SK-N-SH (cell line): ENCODE results near the gene DPP4. TPM values are rescaled to one million over a fixed set of nuclear protein-coding genes. Genes with fewer than 3 reads are reported as not detected.

Source experiments
- CTCF ChIA-PET: fragments of 300-600, 350-600 bp; formaldehyde crosslinking; extraction: SDS; loops from one replicate; lab custom pipeline; 2021; lab: Yijun Ruan, JAX
- POLR2A ChIA-PET: fragments of 350-600 bp; sonication (Branson Sonifier 250); formaldehyde crosslinking; extraction: SDS; loops from one replicate; lab custom pipeline; 2020; ENCODE audit warnings: antibody characterized with exemption, inconsistent platforms; lab: Yijun Ruan, JAX
- DNase-seq: peaks from one replicate; pipeline ENCODE4 v3.0.0; 2012
- H2AFZ ChIP-seq: fragments of 200-600 bp; sonication (generic); 2 replicates; pipeline ENCODE4 v1.8.1; 2016; ENCODE audit warnings: antibody characterized with exemption, mild to moderate bottlenecking, low read depth
- H3F3A ChIP-seq: fragments of 200-600 bp; sonication (generic); replicated peaks from 2 replicates; pipeline ENCODE3; 2016; ENCODE audit warnings: antibody characterized with exemption, mild to moderate bottlenecking; ENCODE audit not compliant: insufficient read depth
- H3K27ac ChIP-seq, 2 experiments: fragments of 200-500 bp in 1 of 2; fragments of 200-600 bp in 1 of 2; sonication (Bioruptor generic) in 1 of 2; sonication (generic), shearing (Covaris generic) in 1 of 2; 2 replicates each; pipeline versions ENCODE4 v1.5.1 to v1.6.1; 2014 to 2016; ENCODE audit warnings: low read depth in 2 of 2, inconsistent platforms in 1 of 2, low read length in 1 of 2, mild to moderate bottlenecking in 1 of 2, mixed read lengths in 1 of 2
- H3K27me3 ChIP-seq: fragments of 200-600 bp; sonication (generic), shearing (Covaris generic); 2 replicates; pipeline ENCODE4 v1.6.1; 2016; ENCODE audit warnings: mixed run types; ENCODE audit not compliant: insufficient read depth
- H3K36me3 ChIP-seq, 2 experiments: fragments of 200-500 bp in 1 of 2; fragments of 200-600 bp in 1 of 2; sonication (Bioruptor generic) in 1 of 2; sonication (generic) in 1 of 2; replicated peaks in 1 of 2; 2 replicates each; pipeline versions ENCODE3 to v1.5.1; 2014 to 2016; ENCODE audit warnings: low read length in 1 of 2, mild to moderate bottlenecking in 1 of 2; ENCODE audit not compliant: insufficient read depth in 2 of 2, control insufficient read depth in 1 of 2
- H3K4me1 ChIP-seq, 2 experiments: fragments of 200-500 bp in 1 of 2; fragments of 200-600 bp in 1 of 2; sonication (Bioruptor generic) in 1 of 2; sonication (generic), shearing (Covaris generic) in 1 of 2; 2 replicates each; pipeline versions ENCODE4 v1.5.1 to v1.6.1; 2014 to 2016; ENCODE audit warnings: low read depth in 1 of 2, low read length in 1 of 2, mixed run types in 1 of 2; ENCODE audit not compliant: insufficient read depth in 2 of 2, control insufficient read depth in 1 of 2
- H3K4me2 ChIP-seq: fragments of 200-600 bp; sonication (generic), shearing (Covaris generic); 2 replicates; pipeline ENCODE4 v1.6.1; 2017; ENCODE audit warnings: mixed run types
- H3K4me3 ChIP-seq, 2 experiments: fragments of 200-500 bp in 1 of 2; fragments of 200-600 bp in 1 of 2; sonication (Bioruptor generic) in 1 of 2; sonication (generic), shearing (Covaris generic) in 1 of 2; 2 replicates each; pipeline versions ENCODE4 v1.5.1 to v1.8.1; 2014 to 2016; ENCODE audit warnings: low read depth in 2 of 2, inconsistent platforms in 1 of 2, low read length in 1 of 2, mild to moderate bottlenecking in 1 of 2, mixed read lengths in 1 of 2, moderate library complexity in 1 of 2
- H3K79me2 ChIP-seq: fragments of 200-600 bp; sonication (generic); 2 replicates; pipeline ENCODE4 v1.8.1; 2017; ENCODE audit warnings: mild to moderate bottlenecking; ENCODE audit not compliant: insufficient read depth
- H3K9ac ChIP-seq: fragments of 200-600 bp; sonication (generic); 2 replicates; pipeline ENCODE4 v1.6.1; 2017; ENCODE audit warnings: mixed run types
- H3K9me2 ChIP-seq: fragments of 200-600 bp; sonication (generic); 2 replicates; pipeline ENCODE4 v1.6.1; 2017; ENCODE audit warnings: mixed run types
- H3K9me3 ChIP-seq: fragments of 200-600 bp; sonication (generic); 2 replicates; pipeline ENCODE4 v1.6.1; 2017; ENCODE audit warnings: mixed run types, mild to moderate bottlenecking, moderate library complexity
- H4K20me1 ChIP-seq: fragments of 200-600 bp; sonication (generic); 2 replicates; pipeline ENCODE4 v1.6.1; 2017; ENCODE audit warnings: mild to moderate bottlenecking, mixed run types; ENCODE audit not compliant: insufficient read depth
- CHD2 ChIP-seq: fragments of 150-350 bp; IDR thresholded peaks from 2 replicates; pipeline ENCODE4 v1.6.1; 2018; ENCODE audit warnings: low read length; ENCODE audit not compliant: partially characterized antibody
- EZH2phosphoT487 ChIP-seq: fragments of 200-600 bp; sonication (generic); IDR thresholded peaks from 2 replicates; pipeline ENCODE4 v1.6.1; 2017; ENCODE audit warnings: low read depth, mixed run types, mild to moderate bottlenecking, antibody characterized with exemption, moderate library complexity, borderline replicate concordance
- FOSL2 ChIP-seq: IDR thresholded peaks from 2 replicates; pipeline ENCODE4 v1.4.0; 2012; ENCODE audit warnings: low read depth, mild to moderate bottlenecking, moderate library complexity, borderline replicate concordance
- FOXJ3 ChIP-seq: sonication (generic); formaldehyde crosslinking; IDR thresholded peaks from 2 replicates; pipeline ENCODE4 v1.5.1; 2020; ENCODE audit warnings: mild to moderate bottlenecking, missing genetic modification reagents
- FOXM1 ChIP-seq: IDR thresholded peaks from 2 replicates; pipeline ENCODE4 v1.4.0; 2012; ENCODE audit warnings: low read depth, mild to moderate bottlenecking
- GABPA ChIP-seq: IDR thresholded peaks from 2 replicates; pipeline ENCODE4 v1.4.0; 2012; ENCODE audit warnings: low read depth, mild to moderate bottlenecking
- IRF3 ChIP-seq: fragments of 150-350 bp; IDR thresholded peaks from 2 replicates; pipeline ENCODE4 v1.6.1; 2016; ENCODE audit warnings: mild to moderate bottlenecking, low read depth, low read length
- MAX ChIP-seq: IDR thresholded peaks from 2 replicates; pipeline ENCODE4 v1.4.0; 2012; ENCODE audit warnings: low read depth
- MXI1 ChIP-seq: IDR thresholded peaks from 2 replicates; pipeline ENCODE4 v1.6.1; 2012; ENCODE audit warnings: mild to moderate bottlenecking, low read depth, low read length, improper control_type of control experiment
- NFIC ChIP-seq: IDR thresholded peaks from 2 replicates; pipeline ENCODE4 v1.4.0; 2012; ENCODE audit warnings: borderline replicate concordance
- POLR2AphosphoS5 ChIP-seq: IDR thresholded peaks from 2 replicates; pipeline ENCODE4 v1.6.1; 2012; ENCODE audit warnings: low read depth, low read length
- RAD21 ChIP-seq: IDR thresholded peaks from 2 replicates; pipeline ENCODE4 v1.6.1; 2012; ENCODE audit warnings: mild to moderate bottlenecking, low read length
- RFX5 ChIP-seq: IDR thresholded peaks from 2 replicates; pipeline ENCODE4 v1.6.1; 2012; ENCODE audit warnings: mild to moderate bottlenecking, improper control_type of control experiment, low read length
- TAF1 ChIP-seq: IDR thresholded peaks from 2 replicates; pipeline ENCODE4 v1.6.1; 2012; ENCODE audit warnings: low read depth, mild to moderate bottlenecking, low read length, moderate library complexity, borderline replicate concordance
- TCF12 ChIP-seq: IDR thresholded peaks from 2 replicates; pipeline ENCODE4 v1.4.0; 2012
- WGBS: methylation state at CpG from one replicate; pipeline ENCODE4 v1.1.6; 2017; ENCODE audit warnings: low lambda C conversion rate; 5-methylcytosine and 5-hydroxymethylcytosine counted together
- polyA plus RNA-seq, 3 experiments: library from polyadenylated mRNA; depleted of rRNA; stranded (reverse); fragments of >200 nt; gene quantifications; 2 replicates each; pipeline ENCODE4 v1.2.3, GENCODE V29; 2012

DPP4 gene
- polyA plus RNA-seq, 1 of the 3 experiments (the other 2 are of a cell fraction): 5.0 TPM

- CTCF ChIA-PET: no interaction called here
- H3K4me3 ChIP-seq: no peak overlapping the region
- peaks cover 6% of the 10 kb centered on the region for H3F3A ChIP-seq
- H3K9me3 ChIP-seq: no peaks in the 10 kb centered on the region
- no peak for DNase-seq
- no peak overlapping the region; the same call in 1 of the 2 replicates for H2AFZ ChIP-seq
- H3K9ac ChIP-seq: no peak overlapping the region
- POLR2A ChIA-PET: no interaction called here
- 50% methylated on average over 1 of the region's 1 CpG for WGBS
- H3K27me3 ChIP-seq: no peaks in the 10 kb centered on the region
- peak overlapping the region in 1 of 2 experiments; percentile 15; a peak in 1 of 4 replicates for H3K27ac ChIP-seq
- H3K36me3 ChIP-seq: no peaks in the 10 kb centered on the region
- no peaks in the 10 kb centered on the region for H4K20me1 ChIP-seq
- H3K4me2 ChIP-seq: no peak overlapping the region
- no peaks in the 10 kb centered on the region for H3K79me2 ChIP-seq
- TF ChIP-seq FOXJ3 (no peak), MXI1 (no peak), NFIC (no peak), EZH2phosphoT487 (no peak), TAF1 (no peak), TCF12 (no peak), GABPA (no peak), RFX5 (no peak), FOSL2 (no peak), FOXM1 (no peak), RAD21 (no peak), IRF3 (no peak), MAX (no peak), POLR2AphosphoS5 (no peak)
- H3K9me2 ChIP-seq: no peaks in the 10 kb centered on the region
- no peaks in the 10 kb centered on the region for H3K4me1 ChIP-seq
These were observed 36.1 kb downstream of the DPP4 start for GRCh38 chr2:162037886-162038285.

GRCh38 chr2:162037028-162037795 lies 36.8 kb downstream of the DPP4 start:
- H3F3A ChIP-seq: peaks cover 6% of the 10 kb centered on the region
- peak overlapping the region in 1 of 2 experiments; percentile 15; a peak in 1 of 4 replicates for H3K27ac ChIP-seq
- TF ChIP-seq EZH2phosphoT487 (no peak), IRF3 (no peak), CHD2 (no peak)
- no peaks in the 10 kb centered on the region for H3K27me3 ChIP-seq
- H3K9me3 ChIP-seq: no peaks in the 10 kb centered on the region
- H3K4me1 ChIP-seq: no peaks in the 10 kb centered on the region
- DNase-seq: no peak
- H3K79me2 ChIP-seq: no peaks in the 10 kb centered on the region
- H3K4me3 ChIP-seq: no peak overlapping the region
- peak overlapping the region; percentile 4; the same call in 1 of the 2 replicates for H3K4me2 ChIP-seq
- no peaks in the 10 kb centered on the region for H3K36me3 ChIP-seq
- CTCF ChIA-PET: interaction anchor here (1.1 kb wide), 1 partner anchor 27 kb away, joined by 3 read pairs; no protein-coding TSS in a partner anchor
- no peak overlapping the region for H2AFZ ChIP-seq
- 62% methylated on average over 3 of the region's 3 CpGs for WGBS
- no peak overlapping the region for H3K9ac ChIP-seq
- no peaks in the 10 kb centered on the region for H3K9me2 ChIP-seq
- no peaks in the 10 kb centered on the region for H4K20me1 ChIP-seq
- POLR2A ChIA-PET: no interaction called here
